AG09309 (cell line): ENCODE data around the gene HIBADH.

Experiments used
- DNase-seq: peaks from one replicate; pipeline ENCODE4 v3.0.0-alpha.2; 2010; ENCODE audit warnings: low read depth
- H3K4me3 ChIP-seq: 2 replicates; pipeline ENCODE4 v1.5.1; 2011; ENCODE audit warnings: mild to moderate bottlenecking, low read depth, low read length, moderate library complexity; ENCODE audit not compliant: control insufficient read depth
- TF ChIP-seq, protein P1 (sequence below): IDR thresholded peaks from 2 replicates; pipeline ENCODE4 v1.5.1; 2011; ENCODE audit warnings: mild to moderate bottlenecking, low read depth, low read length, inconsistent platforms; ENCODE audit not compliant: insufficient read depth, control insufficient read depth; ENCODE audit errors: missing control alignments

HIBADH gene

DNA sequence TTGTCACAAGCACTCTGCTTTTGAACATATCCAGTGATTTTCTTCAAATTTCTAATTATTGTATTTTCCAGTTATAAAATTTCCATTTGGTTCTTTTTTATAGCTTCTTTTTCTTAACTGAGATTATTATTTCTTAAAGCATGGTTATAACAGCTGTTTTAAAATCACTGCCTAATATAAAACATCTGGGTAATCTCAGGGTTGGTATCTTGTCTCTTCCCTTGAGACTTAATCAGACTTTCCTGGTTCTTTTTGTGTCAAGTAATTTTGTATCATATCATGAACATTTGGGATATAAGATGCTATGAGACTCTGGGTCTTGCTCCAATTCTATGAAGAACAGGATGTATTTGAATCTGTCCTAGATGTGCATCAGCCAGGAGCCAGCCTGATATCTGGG lies 93.6 kb downstream of the HIBADH start:
- no peak overlapping the region for H3K4me3 ChIP-seq
- DNase-seq, result no peak
- TF ChIP-seq, protein P1, sequence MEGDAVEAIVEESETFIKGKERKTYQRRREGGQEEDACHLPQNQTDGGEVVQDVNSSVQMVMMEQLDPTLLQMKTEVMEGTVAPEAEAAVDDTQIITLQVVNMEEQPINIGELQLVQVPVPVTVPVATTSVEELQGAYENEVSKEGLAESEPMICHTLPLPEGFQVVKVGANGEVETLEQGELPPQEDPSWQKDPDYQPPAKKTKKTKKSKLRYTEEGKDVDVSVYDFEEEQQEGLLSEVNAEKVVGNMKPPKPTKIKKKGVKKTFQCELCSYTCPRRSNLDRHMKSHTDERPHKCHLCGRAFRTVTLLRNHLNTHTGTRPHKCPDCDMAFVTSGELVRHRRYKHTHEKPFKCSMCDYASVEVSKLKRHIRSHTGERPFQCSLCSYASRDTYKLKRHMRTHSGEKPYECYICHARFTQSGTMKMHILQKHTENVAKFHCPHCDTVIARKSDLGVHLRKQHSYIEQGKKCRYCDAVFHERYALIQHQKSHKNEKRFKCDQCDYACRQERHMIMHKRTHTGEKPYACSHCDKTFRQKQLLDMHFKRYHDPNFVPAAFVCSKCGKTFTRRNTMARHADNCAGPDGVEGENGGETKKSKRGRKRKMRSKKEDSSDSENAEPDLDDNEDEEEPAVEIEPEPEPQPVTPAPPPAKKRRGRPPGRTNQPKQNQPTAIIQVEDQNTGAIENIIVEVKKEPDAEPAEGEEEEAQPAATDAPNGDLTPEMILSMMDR, result no peak

DNA sequence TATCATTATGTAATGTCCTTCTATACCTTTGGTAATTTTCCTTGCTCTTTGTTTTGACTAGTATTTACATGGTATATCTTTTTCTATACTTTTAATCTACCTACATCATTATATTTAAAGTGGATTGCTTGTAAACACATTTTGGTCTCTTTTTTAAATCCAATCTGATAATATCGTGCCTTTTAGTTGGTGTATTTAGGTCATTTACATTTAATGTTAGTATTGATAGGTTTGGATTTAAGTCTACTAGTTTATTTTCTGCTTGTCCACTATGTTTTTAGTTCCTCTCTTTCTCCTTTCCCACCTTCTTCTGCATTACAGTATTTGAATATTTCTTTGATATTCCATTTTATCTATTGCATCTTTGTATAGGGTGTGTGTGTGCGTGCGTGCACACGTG lies 95.4 kb downstream of the HIBADH start:
- DNase-seq, result no peak
- TF ChIP-seq, protein P1, result no peak

DNA sequence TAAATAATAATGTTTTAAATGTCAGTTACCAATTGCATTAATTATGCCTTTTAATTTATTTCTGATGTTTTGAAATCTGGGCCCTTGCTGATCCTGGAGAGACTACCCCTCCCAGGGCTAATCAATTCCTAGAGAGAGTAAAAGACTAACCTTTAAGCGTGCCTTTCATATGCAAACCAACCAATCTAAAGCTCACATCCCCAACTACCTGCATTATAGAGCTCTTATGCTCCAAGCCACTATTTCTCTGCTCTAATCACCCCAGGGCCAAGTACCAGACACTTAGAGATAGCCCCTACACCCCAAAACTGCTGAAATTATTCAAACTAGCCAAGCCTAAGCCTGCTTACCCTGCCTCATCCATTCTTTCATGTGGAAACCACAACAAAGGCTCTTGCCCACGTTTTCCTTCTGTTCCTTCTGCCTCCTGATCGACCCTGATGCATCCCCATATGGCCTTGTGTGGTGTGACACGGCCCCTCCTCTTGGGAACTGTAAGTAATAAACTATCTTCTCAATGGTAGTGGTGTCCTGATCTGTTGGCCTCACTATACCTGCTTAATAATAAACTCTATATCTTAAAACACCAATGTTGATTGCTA lies 97.7 kb downstream of the HIBADH start:
- DNase-seq, result no peak
- TF ChIP-seq, protein P1, result no peak
- H3K4me3 ChIP-seq, result no peak overlapping the region

More for the DNA sequence above, 95.4 kb downstream of the HIBADH start:
- no peak overlapping the region for H3K4me3 ChIP-seq

DNA sequence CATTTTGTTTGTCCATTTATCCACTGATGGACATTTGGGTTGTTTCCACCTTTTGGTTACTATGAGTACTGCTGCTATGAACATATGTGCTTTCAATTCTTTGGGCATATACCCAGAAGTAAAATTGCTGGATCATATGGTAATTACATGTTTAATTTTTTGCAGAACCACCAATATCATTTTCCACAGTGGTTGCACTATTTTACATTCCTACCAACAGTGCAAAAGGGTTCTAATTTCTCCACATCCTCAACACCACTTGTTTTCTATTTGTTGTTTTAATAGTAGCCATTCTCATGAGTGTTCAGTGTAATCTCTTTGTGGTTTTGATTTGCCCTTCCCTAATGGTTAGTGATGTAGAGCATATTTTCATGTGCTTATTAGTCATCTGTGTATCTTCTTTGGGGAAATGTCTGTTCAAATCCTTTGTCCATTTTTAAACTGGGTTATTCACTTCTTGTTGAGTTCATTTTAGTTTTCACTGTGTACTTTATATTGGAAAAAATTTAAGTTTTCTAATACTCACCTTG lies 101.9 kb downstream of the HIBADH start:
- TF ChIP-seq, protein P1, result peak; percentile 18

DNA sequence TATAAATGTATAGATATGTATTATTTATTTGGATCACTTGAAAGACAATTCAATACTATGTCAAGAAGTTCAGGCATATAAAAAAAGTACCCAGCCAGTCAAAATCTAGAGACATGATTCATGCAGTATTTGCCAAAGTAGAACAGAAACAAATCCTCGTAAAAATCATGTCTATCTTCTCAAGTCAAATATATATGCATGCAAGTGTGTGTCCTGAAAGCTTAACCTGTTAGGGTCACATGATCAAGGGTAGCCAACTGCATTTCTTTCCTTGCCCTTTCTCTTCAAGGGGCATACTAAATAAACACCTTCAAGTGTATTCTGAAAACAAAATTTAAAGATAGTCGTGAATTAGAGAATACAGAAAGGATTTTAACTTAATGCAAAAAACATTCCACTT lies 107.0 kb downstream of the HIBADH start:
- TF ChIP-seq, protein P1, result no peak
- H3K4me3 ChIP-seq, result no peak overlapping the region
- no peak for DNase-seq

More for the DNA sequence above, 101.9 kb downstream of the HIBADH start:
- H3K4me3 ChIP-seq, result no peak overlapping the region
- DNase-seq, result peak; percentile 67

DNA sequence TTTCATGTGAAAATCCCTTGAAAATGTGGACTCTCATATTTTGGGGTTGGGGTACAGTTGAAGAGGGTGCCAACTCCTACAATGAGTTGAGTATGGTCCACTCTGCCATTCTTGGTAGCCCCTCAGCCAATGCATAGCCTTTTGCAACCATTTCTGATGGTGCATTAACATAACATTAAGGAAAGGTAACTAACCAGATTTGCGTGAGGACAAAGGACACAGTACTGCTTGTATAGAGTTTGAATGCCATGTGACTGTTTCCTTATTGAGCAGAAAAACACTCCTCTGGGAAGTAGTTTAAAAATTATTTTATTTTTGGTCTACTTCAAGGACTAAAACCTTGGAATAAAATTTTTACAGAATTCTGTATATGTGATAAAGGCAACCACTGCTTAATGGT lies 107.9 kb downstream of the HIBADH start:
- TF ChIP-seq, protein P1, result no peak
- no peak overlapping the region for H3K4me3 ChIP-seq
- DNase-seq, result no peak
